Measurements from ENCODE around the gene SHISA7.

DNA sequence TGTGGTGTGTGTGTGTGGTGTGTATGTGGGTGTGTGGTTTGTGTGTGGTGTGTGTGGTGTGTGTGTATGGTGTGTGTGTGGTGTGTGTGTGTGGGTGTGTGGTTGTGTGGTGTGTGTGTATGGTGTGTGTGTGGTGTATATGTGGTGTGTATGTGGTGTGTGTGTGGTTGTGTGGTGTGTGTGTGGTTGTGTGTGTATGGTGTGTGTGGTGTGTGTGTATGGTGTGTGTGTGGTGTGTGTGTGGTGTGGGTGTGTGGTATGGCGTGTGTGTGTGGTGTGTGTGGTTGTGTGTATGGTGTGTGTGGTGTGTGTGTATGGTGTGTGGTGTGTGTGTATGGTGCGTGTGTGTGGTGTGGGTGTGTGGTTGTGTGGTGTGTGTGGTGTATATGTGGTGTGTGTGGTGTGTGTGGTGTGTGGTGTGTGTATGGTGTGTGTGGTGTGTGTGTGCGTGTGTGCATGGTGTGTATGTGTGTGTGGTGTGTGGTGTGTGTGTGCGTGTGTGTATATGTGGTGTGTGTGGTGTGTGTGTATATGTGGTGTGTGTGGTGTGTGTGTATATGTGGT, 8.7 kb downstream of the SHISA7 start:
- TF ChIP-seq, protein P1, sequence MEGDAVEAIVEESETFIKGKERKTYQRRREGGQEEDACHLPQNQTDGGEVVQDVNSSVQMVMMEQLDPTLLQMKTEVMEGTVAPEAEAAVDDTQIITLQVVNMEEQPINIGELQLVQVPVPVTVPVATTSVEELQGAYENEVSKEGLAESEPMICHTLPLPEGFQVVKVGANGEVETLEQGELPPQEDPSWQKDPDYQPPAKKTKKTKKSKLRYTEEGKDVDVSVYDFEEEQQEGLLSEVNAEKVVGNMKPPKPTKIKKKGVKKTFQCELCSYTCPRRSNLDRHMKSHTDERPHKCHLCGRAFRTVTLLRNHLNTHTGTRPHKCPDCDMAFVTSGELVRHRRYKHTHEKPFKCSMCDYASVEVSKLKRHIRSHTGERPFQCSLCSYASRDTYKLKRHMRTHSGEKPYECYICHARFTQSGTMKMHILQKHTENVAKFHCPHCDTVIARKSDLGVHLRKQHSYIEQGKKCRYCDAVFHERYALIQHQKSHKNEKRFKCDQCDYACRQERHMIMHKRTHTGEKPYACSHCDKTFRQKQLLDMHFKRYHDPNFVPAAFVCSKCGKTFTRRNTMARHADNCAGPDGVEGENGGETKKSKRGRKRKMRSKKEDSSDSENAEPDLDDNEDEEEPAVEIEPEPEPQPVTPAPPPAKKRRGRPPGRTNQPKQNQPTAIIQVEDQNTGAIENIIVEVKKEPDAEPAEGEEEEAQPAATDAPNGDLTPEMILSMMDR (IDR thresholded peaks at IDR 0.05): no peak
- no peak for TF ChIP-seq EZH2phosphoT487 (IDR thresholded peaks at IDR 0.05)
- no peak for TF ChIP-seq EZH2 (IDR thresholded peaks at IDR 0.05)
